Hepatocyte (in vitro differentiated cells): ENCODE measurements around the gene GTF3C2.

Experiments used
- CTCF ChIP-seq: fragments of 200-600 bp; sonication (generic); IDR thresholded peaks from 2 replicates; pipeline ENCODE4 v1.5.1; 2016; ENCODE audit warnings: antibody characterized with exemption, mild to moderate bottlenecking; ENCODE audit not compliant: poor library complexity
- EZH2 ChIP-seq: fragments of 200-600 bp; sonication (generic); IDR thresholded peaks from 2 replicates; pipeline ENCODE4 v1.6.1; 2016; ENCODE audit warnings: antibody characterized with exemption, mild to moderate bottlenecking, borderline replicate concordance

- peak; percentile 90 for TF ChIP-seq CTCF
- no peak for TF ChIP-seq EZH2
Measured at GRCh38 chr2:27303093-27304025, 53.2 kb downstream of the GTF3C2 start.
